ENCODE measurements around the gene ITPR3. TPM values are rescaled to one million over a fixed set of nuclear protein-coding genes. Genes with fewer than 3 reads are reported as not detected.

Gene ITPR3
- total and polyA plus RNA-seq, 2 of the 13 experiments (the other 11 are each of a cell fraction or from before 2014, with no cell fraction given), result 3.8 to 21.4 TPM

DNA sequence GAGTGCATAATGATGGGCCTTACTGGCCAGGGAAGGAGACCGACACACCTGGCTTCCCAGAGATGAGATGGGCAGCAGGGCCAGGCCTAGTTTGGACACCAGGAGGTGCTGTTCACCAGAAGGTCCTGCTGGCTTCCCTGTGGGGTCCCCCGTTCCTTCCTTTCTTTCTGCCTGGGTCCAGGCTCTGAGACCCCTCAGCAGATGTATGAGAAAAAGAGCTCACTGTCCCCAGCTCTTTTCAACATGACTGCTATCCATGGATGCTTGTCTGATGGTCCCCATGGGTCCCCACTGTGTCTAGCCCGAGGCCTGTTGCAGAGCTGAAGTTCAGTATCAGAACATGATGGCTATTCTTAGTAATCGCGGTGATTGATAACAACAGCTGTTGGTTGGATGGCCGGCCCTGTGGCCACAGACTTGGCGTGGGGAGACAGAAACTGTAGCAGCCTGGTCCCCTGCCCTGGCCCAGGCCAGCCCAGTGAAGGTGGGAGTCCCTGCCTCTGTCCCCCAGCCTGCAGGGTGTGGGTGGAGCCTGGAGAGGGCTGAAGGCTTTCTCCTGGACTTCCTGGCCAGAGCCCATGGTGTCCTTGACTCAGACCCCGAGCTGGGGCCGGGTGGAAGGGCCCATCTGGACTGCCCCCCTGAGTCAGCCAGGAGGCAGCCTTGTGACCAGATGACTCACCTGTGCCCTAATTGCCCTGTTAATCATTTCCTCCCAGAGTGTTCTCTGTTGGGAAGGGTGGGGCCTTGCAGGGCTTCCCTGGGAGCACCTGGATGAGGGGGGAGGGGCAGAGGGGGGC lies 31.2 kb upstream of the ITPR3 start (continued):
- TF ChIP-seq, protein P1, sequence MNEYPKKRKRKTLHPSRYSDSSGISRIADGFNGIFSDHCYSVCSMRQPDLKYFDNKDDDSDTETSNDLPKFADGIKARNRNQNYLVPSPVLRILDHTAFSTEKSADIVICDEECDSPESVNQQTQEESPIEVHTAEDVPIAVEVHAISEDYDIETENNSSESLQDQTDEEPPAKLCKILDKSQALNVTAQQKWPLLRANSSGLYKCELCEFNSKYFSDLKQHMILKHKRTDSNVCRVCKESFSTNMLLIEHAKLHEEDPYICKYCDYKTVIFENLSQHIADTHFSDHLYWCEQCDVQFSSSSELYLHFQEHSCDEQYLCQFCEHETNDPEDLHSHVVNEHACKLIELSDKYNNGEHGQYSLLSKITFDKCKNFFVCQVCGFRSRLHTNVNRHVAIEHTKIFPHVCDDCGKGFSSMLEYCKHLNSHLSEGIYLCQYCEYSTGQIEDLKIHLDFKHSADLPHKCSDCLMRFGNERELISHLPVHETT (CRISPR knock-in tag; conservative IDR thresholded peaks at IDR 0.05), result no peak
- TF ChIP-seq HOXA5 (CRISPR knock-in tag; IDR thresholded peaks at IDR 0.05), result peak; percentile 67; the same call in 1 of the 2 replicates
- no peak for TF ChIP-seq ZNF296 (CRISPR knock-in tag; conservative IDR thresholded peaks at IDR 0.05)
- TF ChIP-seq, protein P2, sequence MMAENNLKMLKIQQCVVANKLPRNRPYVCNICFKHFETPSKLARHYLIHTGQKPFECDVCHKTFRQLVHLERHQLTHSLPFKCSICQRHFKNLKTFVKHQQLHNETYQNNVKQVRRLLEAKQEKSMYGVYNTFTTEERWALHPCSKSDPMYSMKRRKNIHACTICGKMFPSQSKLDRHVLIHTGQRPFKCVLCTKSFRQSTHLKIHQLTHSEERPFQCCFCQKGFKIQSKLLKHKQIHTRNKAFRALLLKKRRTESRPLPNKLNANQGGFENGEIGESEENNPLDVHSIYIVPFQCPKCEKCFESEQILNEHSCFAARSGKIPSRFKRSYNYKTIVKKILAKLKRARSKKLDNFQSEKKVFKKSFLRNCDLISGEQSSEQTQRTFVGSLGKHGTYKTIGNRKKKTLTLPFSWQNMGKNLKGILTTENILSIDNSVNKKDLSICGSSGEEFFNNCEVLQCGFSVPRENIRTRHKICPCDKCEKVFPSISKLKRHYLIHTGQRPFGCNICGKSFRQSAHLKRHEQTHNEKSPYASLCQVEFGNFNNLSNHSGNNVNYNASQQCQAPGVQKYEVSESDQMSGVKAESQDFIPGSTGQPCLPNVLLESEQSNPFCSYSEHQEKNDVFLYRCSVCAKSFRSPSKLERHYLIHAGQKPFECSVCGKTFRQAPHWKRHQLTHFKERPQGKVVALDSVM (CRISPR knock-in tag; IDR thresholded peaks at IDR 0.05), result 0 out of 2 replicates have a peak, but pooled peaks have one; percentile 9
- 0 out of 2 replicates have a peak, but pooled peaks have one; percentile 63 for TF ChIP-seq ZNF766 (CRISPR knock-in tag; IDR thresholded peaks at IDR 0.05; ENCODE audit: borderline replicate concordance)
- TF ChIP-seq, protein P3, sequence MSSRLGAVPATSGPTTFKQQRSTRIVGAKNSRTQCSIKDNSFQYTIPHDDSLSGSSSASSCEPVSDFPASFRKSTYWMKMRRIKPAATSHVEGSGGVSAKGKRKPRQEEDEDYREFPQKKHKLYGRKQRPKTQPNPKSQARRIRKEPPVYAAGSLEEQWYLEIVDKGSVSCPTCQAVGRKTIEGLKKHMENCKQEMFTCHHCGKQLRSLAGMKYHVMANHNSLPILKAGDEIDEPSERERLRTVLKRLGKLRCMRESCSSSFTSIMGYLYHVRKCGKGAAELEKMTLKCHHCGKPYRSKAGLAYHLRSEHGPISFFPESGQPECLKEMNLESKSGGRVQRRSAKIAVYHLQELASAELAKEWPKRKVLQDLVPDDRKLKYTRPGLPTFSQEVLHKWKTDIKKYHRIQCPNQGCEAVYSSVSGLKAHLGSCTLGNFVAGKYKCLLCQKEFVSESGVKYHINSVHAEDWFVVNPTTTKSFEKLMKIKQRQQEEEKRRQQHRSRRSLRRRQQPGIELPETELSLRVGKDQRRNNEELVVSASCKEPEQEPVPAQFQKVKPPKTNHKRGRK (CRISPR knock-in tag; IDR thresholded peaks at IDR 0.05), result 0 out of 2 replicates have a peak, but pooled peaks have one; percentile 33
- peak; percentile 64 for TF ChIP-seq ARNT2 (CRISPR knock-in tag; IDR thresholded peaks at IDR 0.05; ENCODE audit: low read depth)
- peak; percentile 57; the same call in 1 of the 2 replicates for TF ChIP-seq SOX5 (CRISPR knock-in tag; IDR thresholded peaks at IDR 0.05; ENCODE audit: borderline replicate concordance)
- TF ChIP-seq FOXC1 (CRISPR knock-in tag; IDR thresholded peaks at IDR 0.05; ENCODE audit: borderline replicate concordance), result no peak
- TF ChIP-seq, protein P4, sequence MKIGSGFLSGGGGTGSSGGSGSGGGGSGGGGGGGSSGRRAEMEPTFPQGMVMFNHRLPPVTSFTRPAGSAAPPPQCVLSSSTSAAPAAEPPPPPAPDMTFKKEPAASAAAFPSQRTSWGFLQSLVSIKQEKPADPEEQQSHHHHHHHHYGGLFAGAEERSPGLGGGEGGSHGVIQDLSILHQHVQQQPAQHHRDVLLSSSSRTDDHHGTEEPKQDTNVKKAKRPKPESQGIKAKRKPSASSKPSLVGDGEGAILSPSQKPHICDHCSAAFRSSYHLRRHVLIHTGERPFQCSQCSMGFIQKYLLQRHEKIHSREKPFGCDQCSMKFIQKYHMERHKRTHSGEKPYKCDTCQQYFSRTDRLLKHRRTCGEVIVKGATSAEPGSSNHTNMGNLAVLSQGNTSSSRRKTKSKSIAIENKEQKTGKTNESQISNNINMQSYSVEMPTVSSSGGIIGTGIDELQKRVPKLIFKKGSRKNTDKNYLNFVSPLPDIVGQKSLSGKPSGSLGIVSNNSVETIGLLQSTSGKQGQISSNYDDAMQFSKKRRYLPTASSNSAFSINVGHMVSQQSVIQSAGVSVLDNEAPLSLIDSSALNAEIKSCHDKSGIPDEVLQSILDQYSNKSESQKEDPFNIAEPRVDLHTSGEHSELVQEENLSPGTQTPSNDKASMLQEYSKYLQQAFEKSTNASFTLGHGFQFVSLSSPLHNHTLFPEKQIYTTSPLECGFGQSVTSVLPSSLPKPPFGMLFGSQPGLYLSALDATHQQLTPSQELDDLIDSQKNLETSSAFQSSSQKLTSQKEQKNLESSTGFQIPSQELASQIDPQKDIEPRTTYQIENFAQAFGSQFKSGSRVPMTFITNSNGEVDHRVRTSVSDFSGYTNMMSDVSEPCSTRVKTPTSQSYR (CRISPR knock-in tag; IDR thresholded peaks at IDR 0.05; ENCODE audit: borderline replicate concordance), result peak; percentile 76; the same call in 1 of the 2 replicates
- peak; percentile 74 for TF ChIP-seq IRF2 (CRISPR knock-in tag; IDR thresholded peaks at IDR 0.05)
- TF ChIP-seq ZNF335 (CRISPR knock-in tag; IDR thresholded peaks at IDR 0.05), result peak; percentile 28; the same call in 1 of the 2 replicates
- TF ChIP-seq ELF1 (CRISPR knock-in tag; IDR thresholded peaks at IDR 0.05), result peak; percentile 79
- peak; percentile 66 for TF ChIP-seq HNF4A (CRISPR knock-in tag; IDR thresholded peaks at IDR 0.05)
- peak; percentile 12; the same call in 1 of the 2 replicates for TF ChIP-seq ZNF629 (CRISPR knock-in tag; conservative IDR thresholded peaks at IDR 0.05)
- peak; percentile 74 for TF ChIP-seq DPF2 (CRISPR knock-in tag; IDR thresholded peaks at IDR 0.05; ENCODE audit: borderline replicate concordance, low read depth)
- TF ChIP-seq ZBTB4 (CRISPR knock-in tag; IDR thresholded peaks at IDR 0.05; ENCODE audit: borderline replicate concordance), result no peak

Data from HepG2 (cell line).